ENCODE results near the gene TRERF1.
"Not testable (repeated sequence)": the region's sequence is repeated elsewhere in the genome, so short reads cannot be mapped to it uniquely, and the experiment has no call there.

TRERF1 gene, protein sequence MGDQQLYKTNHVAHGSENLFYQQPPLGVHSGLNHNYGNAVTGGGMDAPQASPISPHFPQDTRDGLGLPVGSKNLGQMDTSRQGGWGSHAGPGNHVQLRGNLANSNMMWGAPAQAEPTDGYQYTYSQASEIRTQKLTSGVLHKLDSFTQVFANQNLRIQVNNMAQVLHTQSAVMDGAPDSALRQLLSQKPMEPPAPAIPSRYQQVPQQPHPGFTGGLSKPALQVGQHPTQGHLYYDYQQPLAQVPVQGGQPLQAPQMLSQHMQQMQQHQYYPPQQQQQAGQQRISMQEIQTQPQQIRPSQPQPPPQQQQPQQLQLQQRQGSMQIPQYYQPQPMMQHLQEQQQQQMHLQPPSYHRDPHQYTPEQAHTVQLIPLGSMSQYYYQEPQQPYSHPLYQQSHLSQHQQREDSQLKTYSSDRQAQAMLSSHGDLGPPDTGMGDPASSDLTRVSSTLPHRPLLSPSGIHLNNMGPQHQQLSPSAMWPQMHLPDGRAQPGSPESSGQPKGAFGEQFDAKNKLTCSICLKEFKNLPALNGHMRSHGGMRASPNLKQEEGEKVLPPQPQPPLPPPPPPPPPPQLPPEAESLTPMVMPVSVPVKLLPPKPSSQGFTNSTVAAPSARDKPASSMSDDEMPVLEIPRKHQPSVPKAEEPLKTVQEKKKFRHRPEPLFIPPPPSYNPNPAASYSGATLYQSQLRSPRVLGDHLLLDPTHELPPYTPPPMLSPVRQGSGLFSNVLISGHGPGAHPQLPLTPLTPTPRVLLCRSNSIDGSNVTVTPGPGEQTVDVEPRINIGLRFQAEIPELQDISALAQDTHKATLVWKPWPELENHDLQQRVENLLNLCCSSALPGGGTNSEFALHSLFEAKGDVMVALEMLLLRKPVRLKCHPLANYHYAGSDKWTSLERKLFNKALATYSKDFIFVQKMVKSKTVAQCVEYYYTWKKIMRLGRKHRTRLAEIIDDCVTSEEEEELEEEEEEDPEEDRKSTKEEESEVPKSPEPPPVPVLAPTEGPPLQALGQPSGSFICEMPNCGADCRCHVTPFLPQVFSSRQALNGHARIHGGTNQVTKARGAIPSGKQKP (N-terminal part only)

DNA sequence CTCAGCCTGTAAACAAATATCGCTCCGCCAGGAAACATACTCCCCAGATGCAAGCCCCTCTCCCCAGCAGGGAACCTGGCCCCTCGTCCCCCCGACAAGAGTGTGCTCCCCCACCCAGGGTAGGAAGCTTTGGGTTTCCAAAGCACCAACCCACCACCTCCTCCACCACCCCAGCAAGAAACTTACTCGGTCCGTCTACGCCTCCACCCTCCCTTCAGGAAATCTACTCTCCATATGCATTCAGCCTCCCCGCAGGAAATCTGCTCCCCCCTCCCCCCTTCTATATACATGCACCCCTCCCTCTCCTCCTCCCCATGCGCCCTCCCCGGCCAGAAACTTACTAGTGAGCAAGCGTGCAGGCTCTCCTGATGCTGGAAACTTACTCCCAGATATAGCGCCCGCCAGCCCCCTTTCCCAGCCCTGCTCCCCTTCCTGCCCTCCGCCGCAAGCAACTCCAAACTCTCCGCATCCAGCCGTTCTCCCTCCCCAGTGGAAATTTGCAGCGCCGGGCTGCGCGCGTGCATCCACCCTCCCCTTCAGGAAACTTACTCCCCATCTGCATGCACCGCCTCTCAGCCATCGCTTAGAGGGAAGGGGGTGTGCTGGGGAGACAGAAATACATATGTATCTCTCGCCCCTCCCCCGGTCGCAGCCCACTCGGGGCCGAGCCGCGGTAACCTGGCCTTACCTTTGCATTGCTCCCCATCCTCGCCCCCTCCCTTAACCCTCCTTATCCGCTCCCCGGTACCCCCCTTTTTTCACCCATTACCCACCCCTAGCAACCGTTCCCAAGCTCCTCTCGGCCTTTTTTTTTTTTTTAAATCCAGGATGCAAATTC is at the start of gene TRERF1:
Gene TRERF1 (minus strand): TSS at position 594 of the 838 bp plus-strand sequence. CDS start 182,336 bp downstream, outside the sequence.
- DNase-seq (ENCODE audit: low read depth in 3 of 3): peak in 1 of 3 experiments; percentile 26

DNA sequence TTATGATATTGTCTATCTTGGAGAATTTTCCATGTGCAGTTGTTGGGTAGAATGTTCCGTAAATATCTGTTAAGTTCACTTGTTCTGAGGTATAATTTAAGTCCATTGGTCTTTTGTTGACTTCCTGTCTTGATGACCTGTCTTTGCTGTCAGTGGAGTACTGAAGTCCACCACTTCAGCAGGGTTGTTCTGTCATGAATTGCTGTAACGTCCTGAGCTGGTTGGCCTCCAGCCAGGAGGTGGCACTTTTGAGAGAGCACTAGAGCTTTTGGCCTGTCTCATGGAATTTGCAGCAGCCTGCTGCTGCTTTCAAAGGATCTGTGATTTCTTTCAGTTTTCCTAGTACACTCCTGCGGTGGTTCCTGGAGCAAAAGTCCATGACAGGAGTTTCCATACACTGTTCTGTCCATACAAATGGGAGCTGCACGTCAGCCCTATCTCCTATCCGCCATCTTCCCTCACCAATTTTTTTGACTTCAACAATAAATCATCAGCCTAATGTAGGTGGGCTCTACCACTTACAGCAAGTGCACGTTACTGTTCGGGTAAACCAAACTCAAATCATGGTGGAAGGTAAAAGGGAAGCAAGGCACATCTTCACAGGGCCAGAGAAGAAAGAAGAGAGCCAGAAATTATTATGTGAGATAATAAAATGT is 46.9 kb upstream of the TRERF1 start:
- no peak for DNase-seq (ENCODE audit: low read depth in 3 of 3)

GRCh38 chr6:42493914-42494539 is 42.3 kb upstream of the TRERF1 start:
- no peak for DNase-seq (ENCODE audit: low read depth in 3 of 3)

DNA sequence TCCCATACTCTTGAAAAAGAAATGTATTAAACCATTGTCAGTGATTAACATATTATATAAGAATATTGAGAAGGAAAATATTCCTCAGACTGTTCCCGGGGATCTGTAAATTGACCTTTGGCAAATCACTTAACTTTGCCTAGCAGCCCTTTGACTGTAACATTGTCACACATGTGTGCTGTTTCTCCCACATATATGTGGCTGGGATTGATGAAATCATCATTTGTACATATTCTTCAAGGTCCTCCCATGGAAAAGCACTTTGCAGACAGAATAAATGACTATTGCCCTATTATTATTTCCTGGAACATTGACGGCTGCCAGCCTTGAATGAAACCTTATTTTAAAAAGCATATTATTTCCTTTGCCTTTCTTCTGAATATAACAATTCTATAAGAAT is 36.4 kb upstream of the TRERF1 start:
- no peak for DNase-seq (ENCODE audit: low read depth in 3 of 3)

- no peak for DNase-seq (ENCODE audit: low read depth in 3 of 3)
Observed at GRCh38 chr6:42484261-42484660, 32.5 kb upstream of the TRERF1 start.

GRCh38 chr6:42482174-42482573 is 30.4 kb upstream of the TRERF1 start:
- no peak for DNase-seq (ENCODE audit: low read depth in 3 of 3)

DNA sequence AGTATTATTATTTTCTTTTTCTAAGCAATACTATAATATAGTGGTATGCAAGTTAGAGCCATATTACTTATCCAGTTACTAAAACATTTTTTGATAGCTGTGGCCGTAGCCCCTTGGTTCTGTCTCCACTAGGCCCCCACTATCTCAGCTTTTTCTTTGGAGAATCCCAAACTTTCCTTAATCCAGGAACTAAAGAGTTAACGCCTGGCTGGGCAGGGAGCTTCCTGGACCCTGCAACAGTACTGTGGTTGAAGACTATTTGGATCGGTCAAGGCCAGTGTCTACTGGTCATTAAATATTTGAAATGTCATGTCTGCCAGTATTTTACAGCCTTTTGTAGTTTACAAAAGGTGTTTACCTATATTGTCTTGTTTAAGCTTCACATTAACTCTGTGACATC is 20.0 kb upstream of the TRERF1 start:
- no peak for DNase-seq (ENCODE audit: low read depth in 3 of 3)

- DNase-seq (ENCODE audit: low read depth in 3 of 3): no peak
Observed at GRCh38 chr6:42471142-42471541, 19.4 kb upstream of the TRERF1 start.

- no peak for DNase-seq (ENCODE audit: low read depth in 3 of 3)
Observed at GRCh38 chr6:42468273-42468672, 16.5 kb upstream of the TRERF1 start.

DNA sequence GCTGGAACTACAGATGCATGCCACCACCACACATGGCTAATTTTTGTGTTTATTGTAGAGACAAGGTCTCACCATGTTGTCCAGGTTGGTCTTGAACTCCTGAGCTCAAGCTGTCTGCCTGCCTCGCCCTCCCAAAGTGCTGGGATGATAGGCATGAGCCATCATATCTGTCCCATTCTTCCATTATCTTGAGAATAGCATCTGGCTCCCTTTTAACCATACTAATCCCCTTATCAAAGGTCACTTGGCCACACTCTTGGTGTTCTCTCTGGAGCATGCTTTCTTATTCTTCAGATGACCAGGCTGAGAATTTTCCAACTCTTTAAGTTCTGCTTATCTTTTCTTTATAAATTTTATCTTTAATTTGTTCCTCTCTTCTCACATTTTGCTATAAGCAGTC is 15.9 kb upstream of the TRERF1 start:
- DNase-seq (ENCODE audit: low read depth in 3 of 3): no peak

DNA sequence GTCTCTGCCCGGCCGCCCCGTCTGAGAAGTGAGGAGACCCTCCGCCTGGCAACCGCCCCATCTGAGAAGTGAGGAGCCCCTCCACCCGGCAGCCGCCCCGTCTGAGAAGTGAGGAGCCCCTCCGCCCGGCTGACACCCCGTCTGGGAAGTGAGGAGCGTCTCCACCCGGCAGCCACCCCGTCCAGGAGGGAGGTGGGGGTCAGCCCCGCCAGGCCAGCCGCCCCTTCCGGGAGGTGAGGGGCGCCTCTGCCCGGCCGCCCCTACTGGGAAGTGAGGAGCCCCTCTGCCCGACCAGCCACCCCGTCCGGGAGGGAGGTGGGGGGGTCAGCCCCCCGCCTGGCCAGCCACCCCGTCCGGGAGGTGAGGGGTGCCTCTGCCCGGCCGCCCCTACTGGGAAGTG is 14.7 kb upstream of the TRERF1 start:
- DNase-seq (ENCODE audit: low read depth in 3 of 3): not testable (repeated sequence)

DNA sequence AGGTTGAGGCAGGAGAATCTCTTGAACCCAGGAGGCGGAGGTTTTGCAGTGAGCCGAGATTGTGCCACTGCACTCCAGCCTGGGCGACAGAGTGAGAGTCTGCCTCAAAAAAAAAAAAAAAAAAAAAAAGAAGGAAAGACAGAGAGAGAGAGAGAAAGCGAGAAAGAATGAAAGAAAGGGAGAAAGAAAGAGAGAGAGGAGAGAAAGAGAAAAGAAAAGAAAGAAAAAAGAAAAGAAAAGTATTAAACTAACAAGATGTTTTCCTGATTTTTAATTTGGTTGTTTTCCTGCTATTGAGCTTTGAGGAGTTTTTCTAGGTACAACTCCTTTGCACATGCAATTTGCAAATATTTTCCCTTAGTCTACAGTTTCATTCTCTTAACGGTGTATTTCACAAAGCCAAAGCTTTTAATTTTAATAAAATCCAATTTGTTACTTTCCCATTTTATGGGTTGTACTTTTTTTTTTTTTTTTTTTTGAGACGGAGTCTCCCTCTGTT is 10.8 kb upstream of the TRERF1 start:
- no peak for DNase-seq (ENCODE audit: low read depth in 3 of 3)

DNA sequence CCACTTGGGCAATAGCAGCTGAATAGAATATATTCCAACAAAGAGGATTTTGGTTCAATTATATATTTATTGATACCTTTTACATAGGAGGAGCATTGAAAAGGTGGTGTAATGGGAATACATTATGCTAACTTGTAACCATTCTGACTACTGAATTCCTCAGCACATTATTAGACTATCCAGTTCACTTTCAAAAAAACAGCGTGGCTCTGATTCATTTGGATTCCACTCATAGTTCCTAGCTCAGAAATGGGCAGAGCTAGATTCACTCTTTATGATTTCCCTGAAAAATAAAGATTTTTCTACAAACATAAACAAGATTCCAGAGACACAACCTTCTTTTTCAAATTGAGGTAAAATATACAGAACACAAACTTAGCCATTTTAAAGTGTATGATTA is 9.2 kb upstream of the TRERF1 start:
- no peak for DNase-seq (ENCODE audit: low read depth in 3 of 3)

GRCh38 chr6:42459888-42460287 is 8.2 kb upstream of the TRERF1 start:
- DNase-seq (ENCODE audit: low read depth in 3 of 3): no peak

GRCh38 chr6:42454428-42454791 is 2.7 kb upstream of the TRERF1 start:
- no peak for DNase-seq (ENCODE audit: low read depth in 3 of 3)

DNA sequence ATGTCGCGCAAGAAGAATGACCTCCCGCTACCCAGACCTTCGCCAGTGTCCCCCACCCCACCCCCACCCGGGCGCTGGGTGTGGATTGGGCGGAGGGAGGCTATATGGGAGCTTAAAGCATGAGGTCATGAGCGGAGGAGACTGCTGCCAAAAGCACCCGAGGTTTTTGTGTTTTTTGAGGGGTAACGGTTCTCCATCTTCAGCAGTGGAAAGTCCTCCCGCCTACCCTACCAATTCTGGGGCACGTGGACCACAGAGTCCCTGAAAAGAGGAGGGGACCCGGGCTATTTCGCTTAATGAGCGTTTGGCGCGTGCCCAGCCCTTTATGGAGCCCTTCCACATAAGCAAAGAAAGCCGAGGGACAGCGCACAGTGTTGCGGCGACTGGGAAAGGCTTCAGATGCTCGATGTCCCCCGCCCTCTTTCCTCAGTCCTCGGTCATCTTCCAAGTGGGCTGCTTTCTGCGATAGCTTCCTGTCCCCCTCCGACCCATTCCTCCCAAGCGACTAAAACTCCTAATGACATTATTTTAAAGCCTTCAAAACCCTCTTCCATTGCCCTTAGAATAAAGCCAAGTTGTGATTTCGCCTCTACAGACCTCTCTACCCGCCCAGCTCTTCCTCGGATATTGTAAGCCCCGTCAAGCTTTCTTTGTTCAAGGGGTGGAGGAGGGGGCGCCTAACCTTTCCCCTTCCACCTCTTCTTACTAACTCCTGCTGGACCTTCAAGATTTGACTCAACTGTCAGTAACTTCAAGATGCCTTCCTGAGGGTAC is 2.1 kb upstream of the TRERF1 start:
- DNase-seq (ENCODE audit: low read depth in 3 of 3): no peak

DNA sequence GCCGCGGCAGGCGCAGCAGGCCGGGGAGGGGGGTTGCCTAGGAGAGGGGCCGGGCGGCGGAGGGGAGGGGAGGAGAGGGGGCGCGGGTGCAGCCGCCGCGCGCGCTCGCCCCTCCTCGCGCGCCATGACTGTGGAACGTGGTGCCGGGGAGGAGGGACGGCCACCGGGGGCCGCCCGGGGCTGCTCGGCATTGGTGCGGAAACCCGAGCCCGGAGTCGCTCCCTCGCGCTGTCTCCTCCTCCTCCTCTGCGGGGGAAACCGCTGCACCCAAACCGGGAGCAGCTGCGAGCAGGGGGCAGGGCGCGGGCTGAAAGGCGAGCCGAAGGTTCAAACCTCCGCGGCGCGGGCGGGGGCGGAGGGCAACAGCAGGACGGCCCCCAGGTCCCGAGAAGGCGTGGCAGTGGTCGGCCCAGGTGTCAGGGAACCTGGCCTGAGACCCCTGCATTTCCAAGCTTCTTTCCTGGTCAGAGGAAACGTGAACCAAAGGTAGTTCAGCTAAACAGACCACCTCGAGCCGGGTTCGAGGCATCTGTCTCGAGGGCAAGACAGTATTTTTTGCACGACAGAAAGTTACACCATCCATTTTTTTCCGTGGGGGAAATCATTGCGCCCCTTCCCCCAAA is 1.4 kb upstream of the TRERF1 start:
- DNase-seq (ENCODE audit: low read depth in 3 of 3): peak; percentile 58 to 60 (median 60)

DNA sequence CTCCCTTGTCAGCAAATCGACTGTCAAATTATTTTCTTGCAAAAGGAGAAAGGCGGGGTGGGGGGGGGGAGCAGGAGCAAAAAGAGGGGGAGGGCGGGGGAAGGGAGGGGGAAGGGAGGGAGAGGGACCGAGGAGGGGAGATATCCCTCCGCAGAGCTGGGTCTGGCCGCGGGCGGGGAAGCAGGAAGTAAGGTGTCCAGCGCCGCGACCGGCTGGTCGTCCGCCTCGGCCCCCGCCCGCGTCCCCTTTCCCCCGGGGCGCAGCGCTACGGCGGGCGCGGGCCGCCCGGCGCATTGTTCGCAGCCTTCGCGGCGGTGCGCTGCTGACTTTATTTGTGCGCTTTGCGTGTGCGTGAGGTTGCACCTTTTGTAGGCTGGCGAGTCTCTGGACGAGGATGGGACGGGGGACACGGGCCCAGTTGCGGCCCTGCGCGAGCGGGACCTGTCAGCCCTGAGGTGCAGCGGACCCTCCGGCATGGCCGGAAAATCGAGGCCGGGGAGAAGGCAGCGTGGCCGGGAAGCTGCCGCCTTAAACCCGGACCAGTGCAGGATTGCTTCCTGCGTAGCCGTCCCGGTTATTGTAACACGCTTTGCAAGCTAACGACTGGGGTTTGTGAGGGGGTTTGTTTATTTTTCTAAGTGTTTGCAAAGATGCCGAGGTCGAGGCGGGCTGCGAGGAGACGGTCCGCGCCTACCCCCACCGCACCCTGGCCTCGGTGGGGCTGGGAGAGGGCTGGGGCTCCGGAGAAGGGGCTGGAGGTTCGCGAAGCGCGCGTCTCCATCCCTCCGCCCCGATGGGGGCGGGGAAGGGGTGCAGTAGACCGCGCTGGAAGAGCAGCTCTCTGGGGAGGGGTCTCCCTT is 675 bp upstream of the TRERF1 start:
- peak in 2 of 3 experiments; percentile 31 to 50 for DNase-seq (ENCODE audit: low read depth in 3 of 3)

All from stimulated activated CD4-positive, alpha-beta T cell treated with anti-CD3 and anti-CD28 coated beads, TNF-alpha, amount 100 ng/mL, for 4 hours (primary cell).